Type B pancreatic cell (in vitro differentiated cells): ENCODE results near the gene FOXC2. TPM values are rescaled to one million over a fixed set of nuclear protein-coding genes. Genes with fewer than 3 reads are reported as not detected.

Experiments
- DNase-seq: peaks from one replicate; pipeline ENCODE4 v3.0.0; 2021; ENCODE audit warnings: mixed read lengths; ENCODE audit not compliant: unreplicated experiment; ENCODE audit errors: extremely low spot score
- H3K27ac Mint-ChIP-seq: 2 replicates; pipeline ENCODE4 v1.8.0; 2021; ENCODE audit warnings: mild to moderate bottlenecking, mixed read lengths
- H3K27me3 Mint-ChIP-seq: 2 replicates; pipeline ENCODE4 v1.8.0; 2021; ENCODE audit warnings: mixed read lengths
- H3K36me3 Mint-ChIP-seq: 2 replicates; pipeline ENCODE4 v1.8.0; 2021; ENCODE audit warnings: mixed read lengths
- H3K4me1 Mint-ChIP-seq: one replicate; pipeline ENCODE4 v1.8.0; 2021; ENCODE audit warnings: mixed read lengths; ENCODE audit not compliant: unreplicated experiment
- H3K4me3 Mint-ChIP-seq: 2 replicates; pipeline ENCODE4 v1.8.0; 2021; ENCODE audit warnings: mild to moderate bottlenecking, mixed read lengths
- H3K9me3 Mint-ChIP-seq: 2 replicates; pipeline ENCODE4 v1.8.0; 2021; ENCODE audit warnings: mixed read lengths
- CTCF ChIP-seq: fragments of 200-600 bp; sonication (generic); conservative IDR thresholded peaks from 2 replicates; pipeline ENCODE4 v1.5.0; 2021; ENCODE audit warnings: antibody characterized with exemption, mild to moderate bottlenecking
- total RNA-seq: library from RNA; stranded (reverse); gene quantifications from 2 replicates; pipeline ENCODE4 v1.2.1, GENCODE V29; 2021; ENCODE audit warnings: low replicate concordance

FOXC2 gene
- total RNA-seq, 1 donor from 2014 or later: 11.3 TPM

- DNase-seq: no peak
- TF ChIP-seq CTCF: no peak
- H3K4me1 Mint-ChIP-seq: peaks cover 25% of the 10 kb centered on the region
- H3K9me3 Mint-ChIP-seq: no peaks in the 10 kb centered on the region
- H3K27me3 Mint-ChIP-seq: peaks cover 89% of the 10 kb centered on the region
- H3K36me3 Mint-ChIP-seq: peaks cover 5% of the 10 kb centered on the region
- no peak overlapping the region for H3K27ac Mint-ChIP-seq
- H3K4me3 Mint-ChIP-seq: peak overlapping the region; percentile 14
These were observed 27.4 kb downstream of the FOXC2 start for GRCh38 chr16:86593913-86594620.

GRCh38 chr16:86594721-86595120 lies 28.1 kb downstream of the FOXC2 start:
- peaks cover 5% of the 10 kb centered on the region for H3K36me3 Mint-ChIP-seq
- H3K27ac Mint-ChIP-seq: no peak overlapping the region
- H3K27me3 Mint-ChIP-seq: peaks cover 86% of the 10 kb centered on the region
- no peak for TF ChIP-seq CTCF
- peaks cover 28% of the 10 kb centered on the region for H3K4me1 Mint-ChIP-seq
- H3K9me3 Mint-ChIP-seq: no peaks in the 10 kb centered on the region
- H3K4me3 Mint-ChIP-seq: peak overlapping the region; percentile 14
- DNase-seq: no peak

DNA sequence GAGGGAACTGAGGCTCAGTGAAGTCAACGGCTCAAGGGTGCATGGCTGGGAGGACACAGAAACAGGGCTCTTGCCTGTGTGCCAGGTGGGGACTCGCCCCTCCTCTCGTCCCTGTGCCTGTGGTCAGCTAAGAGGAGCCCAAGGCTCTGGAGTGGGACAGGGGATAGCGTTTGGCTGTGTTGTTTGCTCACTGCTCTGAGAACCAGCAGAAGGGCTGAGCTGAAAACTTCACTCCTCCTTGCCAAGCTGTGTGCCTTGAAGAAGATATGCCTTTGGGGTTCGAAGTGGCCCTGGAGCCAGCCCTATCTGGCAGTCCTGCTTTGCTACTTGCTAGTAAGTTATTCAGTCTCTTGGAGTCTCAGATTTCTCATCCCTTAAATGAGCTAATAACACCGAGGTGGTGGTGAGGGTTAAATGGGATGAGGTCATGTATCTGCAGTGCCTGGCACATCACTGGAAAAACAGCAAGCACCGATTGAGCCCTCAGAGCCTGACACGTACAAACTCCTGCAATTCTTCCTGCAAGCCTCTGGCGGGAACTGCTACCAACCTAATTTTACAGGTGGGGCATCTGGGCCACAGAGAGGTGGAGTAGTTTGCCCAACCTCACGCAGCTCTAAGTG lies 29.5 kb downstream of the FOXC2 start:
- Mint-ChIP-seq H3K4me1 (peaks cover 28% of the 10 kb centered on the region), H3K9me3 (no peaks in the 10 kb centered on the region), H3K27ac (no peak overlapping the region), H3K27me3 (peaks cover 77% of the 10 kb centered on the region), H3K4me3 (no peak overlapping the region), H3K36me3 (peaks cover 5% of the 10 kb centered on the region)
- TF ChIP-seq CTCF: no peak
- peak; percentile 51 for DNase-seq

- H3K4me1 Mint-ChIP-seq: peaks cover 28% of the 10 kb centered on the region
- TF ChIP-seq CTCF: no peak
These were observed 30.7 kb downstream of the FOXC2 start for GRCh38 chr16:86597126-86597879.

GRCh38 chr16:86597880-86598606 lies 31.4 kb downstream of the FOXC2 start:
- H3K27me3 Mint-ChIP-seq: peaks cover 74% of the 10 kb centered on the region
- peaks cover 27% of the 10 kb centered on the region for H3K4me1 Mint-ChIP-seq
- H3K27ac Mint-ChIP-seq: no peak overlapping the region
- DNase-seq: no peak
- H3K9me3 Mint-ChIP-seq: no peaks in the 10 kb centered on the region
- no peak for TF ChIP-seq CTCF
- no peak overlapping the region for H3K4me3 Mint-ChIP-seq
- no peaks in the 10 kb centered on the region for H3K36me3 Mint-ChIP-seq

More at GRCh38 chr16:86597126-86597879, 30.7 kb downstream of the FOXC2 start:
- Mint-ChIP-seq H3K9me3 (no peaks in the 10 kb centered on the region), H3K27me3 (peaks cover 71% of the 10 kb centered on the region), H3K4me3 (no peak overlapping the region), H3K27ac (no peak overlapping the region), H3K36me3 (no peaks in the 10 kb centered on the region)
- DNase-seq: no peak
